Mucosa of gallbladder (tissue), 1 donor: ENCODE results near the gene CD163L1. TPM values are rescaled to one million over a fixed set of nuclear protein-coding genes. Genes with fewer than 3 reads are reported as not detected.
A peak's percentile ranks its signal among the peaks of the same experiment; 100 is the strongest.
"Not testable (repeated sequence)": the region's sequence is repeated elsewhere in the genome, so short reads cannot be mapped to it uniquely, and the experiment has no call there.

ENCODE experiments used
- DNase-seq: peaks from one replicate; pipeline ENCODE4 v3.0.0-alpha.2; 2020; ENCODE audit warnings: low spot score
- total RNA-seq: library from RNA; stranded (reverse); gene quantifications from one replicate; pipeline ENCODE4 v1.2.1, GENCODE V29; 2021
- donor health status: DM: no; HTN: no; CAD: no.

Gene CD163L1
- total RNA-seq, 1 donor from 2014 or later, result 3.9 TPM

DNA sequence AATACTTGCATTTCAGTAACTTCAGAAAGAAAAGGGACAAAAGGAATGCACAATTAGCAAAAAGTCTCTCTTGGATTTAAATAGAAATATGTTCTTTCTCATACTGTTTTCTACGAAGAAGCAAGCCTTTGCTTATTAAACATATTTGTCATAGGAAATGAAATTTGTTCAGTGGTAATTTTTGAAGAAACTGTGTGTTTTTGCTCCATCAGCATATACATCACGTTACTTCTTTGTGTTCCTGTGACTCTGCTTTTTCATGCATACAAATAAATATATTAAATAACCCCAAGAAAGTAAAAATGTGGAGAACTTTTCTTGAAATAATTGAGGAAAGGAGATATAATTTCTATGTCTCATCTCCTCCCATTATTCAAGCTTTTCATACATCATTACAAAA lies 39.7 kb downstream of the CD163L1 start:
- DNase-seq, result no peak

DNA sequence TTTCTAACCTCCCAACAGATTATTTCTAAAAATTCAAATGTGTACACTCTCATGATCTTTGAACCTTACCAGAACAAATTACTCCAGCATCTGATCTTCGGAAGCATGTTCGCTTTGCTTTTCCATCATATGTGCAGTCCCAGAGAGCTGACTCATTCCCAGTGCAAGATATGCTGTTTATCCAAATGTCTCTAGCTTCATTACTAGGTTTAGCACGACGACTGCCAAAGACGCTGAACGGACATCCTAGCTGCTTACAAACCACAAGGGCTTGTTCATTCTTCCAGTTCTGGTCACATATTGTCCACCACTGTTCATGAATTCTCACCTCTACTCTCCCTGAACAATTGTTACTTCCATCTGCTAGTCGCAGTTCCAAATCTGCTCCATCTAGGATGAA lies 40.5 kb downstream of the CD163L1 start:
- no peak for DNase-seq

DNA sequence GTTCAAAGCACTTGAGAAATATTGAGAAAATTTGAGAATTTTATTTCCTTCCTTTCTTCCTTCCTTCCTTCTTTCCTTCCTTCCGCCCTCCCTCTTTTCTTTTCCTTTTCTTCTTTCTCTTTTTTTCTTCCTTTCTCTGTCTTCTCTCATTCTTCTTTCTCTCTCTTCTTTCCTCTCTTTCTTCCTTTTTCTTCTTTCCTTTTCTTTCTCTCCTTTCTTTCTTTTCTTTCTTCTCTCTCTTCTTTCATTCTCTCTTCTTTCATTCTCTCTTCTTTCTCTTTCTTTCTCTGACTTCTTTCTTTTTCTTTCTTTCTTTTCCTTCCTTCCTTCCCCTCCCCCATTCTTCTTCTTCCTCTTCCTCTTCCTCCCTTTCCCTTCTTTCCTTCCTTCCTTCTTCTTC lies 44.9 kb downstream of the CD163L1 start:
- no peak for DNase-seq

DNA sequence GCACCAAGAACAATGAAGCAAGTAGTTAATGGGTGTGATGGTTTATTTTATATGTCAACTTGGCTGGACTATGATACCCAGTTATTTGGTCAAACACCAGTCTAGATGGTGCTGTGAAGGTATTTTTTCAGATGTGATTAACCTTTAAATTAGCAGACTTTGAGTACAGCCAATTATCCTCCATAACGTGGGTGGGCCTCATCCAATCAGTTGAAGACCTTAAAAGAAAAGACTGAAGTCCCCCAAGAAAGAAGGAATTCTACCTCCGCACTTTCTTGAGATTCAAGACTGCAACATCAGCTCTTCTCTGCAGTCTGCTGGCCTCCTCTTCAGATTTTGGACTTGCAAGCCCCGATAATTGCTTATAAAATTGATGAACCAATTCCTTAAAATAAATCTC lies 47.5 kb downstream of the CD163L1 start:
- no peak for DNase-seq

DNA sequence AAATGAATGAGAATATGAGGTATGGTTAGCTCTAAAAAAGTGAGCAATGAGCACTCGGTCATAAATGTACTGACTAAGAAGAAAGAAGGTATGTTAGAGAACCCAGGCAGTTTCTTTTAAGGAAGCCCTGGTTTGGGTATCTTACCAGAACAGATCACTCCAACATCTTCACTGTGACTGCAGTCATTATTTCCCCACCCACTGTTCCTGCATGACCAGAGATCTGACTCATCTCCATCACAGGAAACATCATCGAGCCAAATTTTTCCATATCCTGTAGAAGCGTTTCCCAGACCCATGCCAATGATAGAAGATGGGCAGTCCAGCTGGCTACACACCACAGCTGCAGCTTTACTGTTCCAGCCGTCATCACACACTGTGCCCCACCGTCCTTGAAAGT lies 48.0 kb downstream of the CD163L1 start:
- no peak for DNase-seq

DNA sequence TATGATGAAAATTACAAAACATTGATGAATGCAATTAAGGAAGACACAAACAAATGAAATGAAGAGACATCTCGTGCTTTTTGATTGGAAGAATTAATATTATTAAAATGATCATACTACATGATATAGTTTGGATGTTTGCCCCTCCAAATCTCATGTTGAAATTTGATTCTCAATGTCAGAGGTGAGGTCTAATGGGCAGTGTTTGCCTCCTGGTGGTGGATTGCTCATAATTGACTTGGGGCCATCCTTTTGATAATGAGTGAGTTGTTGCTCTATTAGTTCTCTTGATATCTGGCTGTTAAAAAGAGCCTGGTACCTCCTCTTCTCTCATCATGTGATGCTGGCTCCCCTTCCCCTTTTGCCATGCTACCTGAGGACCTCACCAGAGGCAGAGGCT lies 56.7 kb downstream of the CD163L1 start:
- DNase-seq, result no peak

DNA sequence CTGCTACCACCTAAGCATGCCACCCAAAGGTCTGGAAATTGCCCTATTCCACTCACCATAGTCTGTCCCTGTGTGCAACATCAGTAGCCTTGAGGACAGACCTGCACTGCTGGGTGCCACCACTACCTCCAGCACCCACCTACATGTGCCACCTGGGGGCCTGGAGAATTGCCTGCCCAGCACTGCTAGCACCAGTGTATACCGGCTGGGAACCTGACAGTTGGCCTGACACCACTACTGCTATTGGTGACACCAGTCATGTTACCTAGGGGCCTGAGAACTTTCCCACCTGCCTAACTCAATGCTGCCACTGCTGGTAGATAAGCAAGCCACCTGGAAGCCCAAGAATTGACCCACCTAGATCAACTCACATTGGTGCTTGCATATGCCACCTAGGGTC lies 60.8 kb downstream of the CD163L1 start:
- DNase-seq, result no peak

DNA sequence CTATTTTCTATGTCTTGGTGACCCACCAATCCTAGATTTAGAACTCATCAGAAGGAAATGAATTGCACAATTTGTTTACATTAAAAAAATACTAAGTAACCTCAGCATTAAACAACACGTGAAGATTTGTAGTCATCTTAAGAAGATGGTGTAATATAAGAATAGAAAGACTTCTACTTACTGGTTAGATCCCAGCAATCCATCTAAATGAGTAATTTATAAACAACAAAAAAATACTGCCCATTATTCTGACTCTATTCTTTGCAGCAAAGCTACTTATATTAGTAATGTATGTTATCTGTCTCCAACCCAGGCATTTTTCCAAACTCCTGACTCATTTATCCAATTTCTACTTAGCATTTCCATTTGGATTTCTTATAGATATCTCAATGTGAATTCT lies 67.8 kb downstream of the CD163L1 start:
- DNase-seq, result no peak

DNA sequence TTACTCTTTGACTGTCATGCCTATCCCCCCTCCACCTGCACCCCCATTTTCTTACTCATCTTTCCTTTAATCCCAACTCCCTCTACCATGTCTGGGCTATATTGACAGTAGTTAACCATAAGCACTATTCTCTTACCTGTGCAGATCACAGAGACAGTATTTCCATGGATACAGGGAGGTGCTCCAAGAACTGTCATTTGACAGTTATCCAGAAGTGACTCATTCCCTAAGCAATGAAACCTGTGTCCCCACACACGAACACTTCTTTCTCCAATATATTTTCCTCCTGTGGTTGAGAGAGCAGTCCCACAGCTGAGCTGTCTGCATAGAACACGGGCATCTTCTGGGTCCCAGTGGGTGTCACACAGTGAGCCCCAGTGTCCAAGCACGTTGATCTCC lies 68.8 kb downstream of the CD163L1 start:
- DNase-seq, result no peak

DNA sequence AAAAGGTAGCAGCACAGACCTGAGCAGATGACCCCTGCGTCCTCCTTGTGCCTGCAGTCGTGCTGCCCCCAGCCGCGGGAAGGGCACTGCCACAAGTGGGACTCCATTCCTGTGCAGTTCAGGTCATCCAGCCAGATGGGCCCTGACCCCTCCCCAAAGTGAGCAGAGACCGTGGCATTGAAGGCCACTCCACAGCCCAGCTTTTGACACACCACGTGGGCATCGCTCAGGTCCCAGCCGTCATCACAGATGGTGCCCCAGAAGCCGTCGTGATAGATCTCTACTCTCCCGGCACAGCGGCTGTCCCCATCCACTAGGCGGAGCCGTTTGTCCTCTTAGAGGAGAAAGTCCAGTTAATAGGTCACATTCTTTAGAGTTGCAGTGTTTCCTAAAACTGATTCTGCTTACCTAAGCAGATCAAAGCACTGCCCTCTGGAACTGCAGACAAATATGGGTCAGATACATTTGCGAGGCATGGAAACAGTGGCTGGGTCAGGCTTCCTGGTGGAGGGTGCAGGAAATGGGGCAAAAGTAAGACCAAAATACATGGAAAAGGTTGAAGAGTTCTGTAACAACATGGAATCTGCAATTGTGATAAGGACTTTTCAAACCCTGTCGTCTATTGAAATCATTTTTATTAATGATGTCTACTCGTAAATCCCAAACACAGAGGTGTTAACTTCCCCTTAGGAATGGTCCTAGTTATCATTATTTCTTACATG lies 69.4 kb downstream of the CD163L1 start:
- DNase-seq, result peak; percentile 25

DNA sequence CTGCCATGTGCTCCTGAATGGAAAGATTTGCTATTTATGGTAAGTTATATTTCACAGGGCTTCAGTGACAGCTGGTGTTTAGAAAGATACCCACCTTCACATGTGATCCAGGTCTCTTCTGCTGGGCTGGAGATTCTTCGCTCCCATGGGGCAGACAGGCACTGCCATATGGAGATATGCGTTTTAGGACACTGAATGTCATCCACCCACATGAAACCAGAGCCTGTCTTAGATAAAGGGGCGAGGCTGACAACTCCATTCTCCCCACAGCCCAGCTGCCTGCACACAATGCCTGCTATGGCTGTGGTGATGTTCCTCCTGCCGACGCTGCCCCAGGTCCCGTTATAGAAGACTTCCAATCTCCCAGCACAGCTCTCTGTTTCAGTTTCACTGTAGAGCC lies 70.7 kb downstream of the CD163L1 start:
- no peak for DNase-seq

DNA sequence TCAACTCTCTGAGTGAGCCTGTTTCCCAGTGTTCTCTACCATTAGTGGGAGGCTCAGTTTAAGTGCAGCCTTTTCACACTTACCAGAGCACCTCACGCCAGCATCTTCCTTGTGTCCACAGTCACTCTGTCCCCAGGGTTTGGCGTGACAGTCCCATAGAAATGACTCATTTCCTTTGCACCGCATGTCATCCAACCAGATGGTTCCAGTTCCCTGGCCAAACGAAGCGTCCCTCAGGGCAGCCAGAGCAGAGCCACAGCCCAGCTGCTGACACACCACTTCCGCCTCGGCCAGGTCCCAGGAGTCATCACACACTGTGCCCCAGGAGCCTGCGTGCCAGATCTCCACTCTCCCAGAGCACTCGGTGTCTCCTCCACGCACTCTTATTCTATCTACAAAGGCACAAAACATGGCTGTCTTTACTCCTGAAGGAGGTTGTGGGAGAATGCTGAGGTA lies 74.7 kb downstream of the CD163L1 start:
- no peak for DNase-seq

DNA sequence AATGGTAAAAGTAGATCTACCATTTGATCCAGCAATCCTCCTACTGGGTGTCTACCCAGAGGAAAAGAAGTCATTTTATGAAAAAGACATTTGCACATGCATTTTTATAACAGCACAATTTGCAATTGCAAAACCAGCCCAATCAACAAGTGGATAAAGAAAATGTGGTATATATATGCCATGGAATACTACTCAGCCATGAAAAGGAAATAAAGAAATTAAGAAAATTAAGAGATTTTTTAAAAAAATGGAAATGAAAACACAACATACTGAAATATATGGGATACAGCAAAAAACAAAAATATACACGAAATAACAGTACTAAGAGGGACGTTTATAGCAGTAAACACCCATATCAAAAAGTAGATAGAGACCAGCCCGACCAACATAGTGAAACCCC lies 81.2 kb downstream of the CD163L1 start:
- DNase-seq, result no peak

DNA sequence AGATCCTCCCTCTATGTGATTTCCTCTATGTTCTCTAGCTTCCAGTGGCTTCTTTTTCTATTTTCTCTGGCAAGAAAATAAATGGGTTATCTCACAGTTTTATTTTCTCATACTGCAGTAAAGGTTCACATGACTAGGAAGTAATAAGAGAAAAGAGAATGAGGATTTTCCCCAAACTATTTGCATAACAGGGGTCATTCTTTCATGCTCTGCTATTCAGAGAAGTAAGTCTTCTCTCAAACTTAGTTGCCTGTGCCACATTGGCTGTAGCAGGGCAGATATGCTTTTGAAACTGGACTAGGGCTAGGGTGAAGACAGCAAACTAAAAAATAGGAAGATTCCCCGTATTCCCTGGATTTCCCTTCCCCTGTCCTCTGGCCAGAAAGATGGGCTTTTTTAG lies 82.7 kb downstream of the CD163L1 start:
- DNase-seq, result no peak

DNA sequence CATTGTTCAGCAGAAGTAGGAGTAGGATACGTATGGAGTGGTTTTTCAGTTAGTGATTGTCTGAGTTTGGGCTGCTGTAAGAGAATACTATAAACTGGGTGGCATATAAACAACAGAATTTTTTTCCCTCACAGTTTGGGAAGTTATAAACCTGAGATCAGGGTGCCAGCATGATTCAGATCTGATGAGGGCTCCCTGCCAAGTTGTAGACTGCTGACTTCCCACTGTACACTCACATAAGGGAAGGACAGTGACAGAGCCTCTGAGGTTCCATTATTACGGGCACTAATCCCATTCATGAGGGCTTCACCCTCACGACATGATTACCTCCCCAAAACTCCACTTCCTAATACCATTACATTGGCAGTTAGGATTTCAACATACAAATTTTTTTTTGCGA lies 89.4 kb downstream of the CD163L1 start:
- no peak for DNase-seq

DNA sequence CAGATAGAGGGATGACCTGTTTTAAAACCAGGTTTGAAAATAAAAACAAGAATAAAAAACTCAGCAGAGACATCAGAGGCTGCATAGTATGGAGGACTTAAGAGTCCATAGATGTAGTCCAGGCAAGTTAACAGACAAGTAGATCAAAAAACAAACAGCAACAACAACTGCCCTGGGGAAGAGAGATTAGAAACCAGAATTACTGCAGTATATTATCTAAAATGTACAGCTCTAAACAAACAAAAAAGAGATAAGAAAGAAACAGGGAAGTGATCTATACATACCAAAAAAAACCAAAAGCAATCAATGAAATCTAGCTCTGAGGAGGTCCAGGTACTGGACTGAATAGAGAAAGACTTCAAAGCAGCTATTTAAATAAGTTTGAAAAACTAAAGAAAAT lies 91.3 kb downstream of the CD163L1 start:
- no peak for DNase-seq

DNA sequence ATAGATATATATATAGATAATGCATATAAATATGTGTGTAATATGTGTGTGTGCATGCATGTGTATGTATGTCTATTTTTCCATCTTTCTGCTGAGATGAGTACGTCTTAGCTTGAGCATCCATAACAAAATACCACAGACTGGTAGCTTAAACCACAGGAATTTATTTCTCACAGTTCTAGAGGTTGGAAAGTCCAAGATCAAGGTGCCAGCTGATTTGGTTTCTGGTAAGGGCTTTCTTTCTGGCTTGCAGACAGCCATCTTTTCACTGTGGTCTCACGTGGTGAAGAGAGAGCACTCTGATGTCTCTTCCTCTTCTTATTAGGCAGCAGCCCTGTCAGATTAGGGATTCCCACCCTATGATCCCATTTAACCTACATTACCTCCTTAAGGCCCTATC lies 92.8 kb downstream of the CD163L1 start:
- DNase-seq, result no peak

DNA sequence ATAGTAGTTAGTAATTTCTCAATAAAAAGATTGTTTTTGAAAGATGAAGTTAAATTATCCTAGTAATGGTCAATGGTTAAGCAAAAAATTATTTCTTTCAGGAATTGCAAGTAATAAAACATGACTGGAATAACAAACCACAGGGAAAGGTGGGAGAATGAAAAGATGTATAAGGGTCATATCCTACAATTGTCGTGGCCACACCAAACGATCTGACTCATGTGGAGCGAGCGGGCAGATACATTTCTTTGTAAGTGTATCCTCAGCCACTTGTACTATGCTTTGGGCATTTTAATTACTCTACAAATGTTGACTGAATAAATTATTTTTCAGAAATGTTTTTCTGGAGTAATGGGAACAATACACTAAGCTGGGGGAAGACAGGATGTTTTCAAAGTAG lies 94.5 kb downstream of the CD163L1 start:
- DNase-seq, result no peak

DNA sequence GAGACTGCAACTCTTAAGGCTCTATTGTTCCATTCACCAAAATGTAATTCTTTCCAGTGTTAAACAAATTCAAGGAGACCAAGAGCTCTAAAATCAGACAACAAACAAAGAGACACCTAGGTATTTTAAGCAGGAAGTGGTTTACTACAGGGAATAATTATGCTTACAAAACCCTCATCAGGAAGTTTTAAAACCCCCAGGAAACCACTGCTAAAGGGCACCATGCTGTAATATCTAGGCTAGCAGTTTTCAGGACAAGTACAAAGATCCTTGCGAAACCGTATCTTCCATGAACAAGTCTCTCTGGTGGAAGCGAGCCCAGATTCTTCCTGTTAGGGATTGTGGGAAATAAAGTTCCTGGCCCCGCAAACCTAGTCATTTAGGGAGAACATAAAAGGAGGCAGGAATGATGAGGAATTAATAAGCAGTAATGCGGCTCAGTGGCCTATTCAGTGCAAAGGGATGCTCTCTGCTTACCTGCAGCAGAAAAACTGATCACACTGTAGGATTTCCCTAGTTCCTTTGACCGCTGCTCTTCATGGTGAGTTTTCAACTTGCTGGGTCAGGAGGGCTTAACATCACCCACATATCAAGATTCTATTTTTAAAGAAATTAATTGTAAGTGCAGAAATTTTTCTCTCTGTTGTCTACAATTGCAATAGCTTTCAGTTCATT lies 97.3 kb downstream of the CD163L1 start:
- no peak for DNase-seq

DNA sequence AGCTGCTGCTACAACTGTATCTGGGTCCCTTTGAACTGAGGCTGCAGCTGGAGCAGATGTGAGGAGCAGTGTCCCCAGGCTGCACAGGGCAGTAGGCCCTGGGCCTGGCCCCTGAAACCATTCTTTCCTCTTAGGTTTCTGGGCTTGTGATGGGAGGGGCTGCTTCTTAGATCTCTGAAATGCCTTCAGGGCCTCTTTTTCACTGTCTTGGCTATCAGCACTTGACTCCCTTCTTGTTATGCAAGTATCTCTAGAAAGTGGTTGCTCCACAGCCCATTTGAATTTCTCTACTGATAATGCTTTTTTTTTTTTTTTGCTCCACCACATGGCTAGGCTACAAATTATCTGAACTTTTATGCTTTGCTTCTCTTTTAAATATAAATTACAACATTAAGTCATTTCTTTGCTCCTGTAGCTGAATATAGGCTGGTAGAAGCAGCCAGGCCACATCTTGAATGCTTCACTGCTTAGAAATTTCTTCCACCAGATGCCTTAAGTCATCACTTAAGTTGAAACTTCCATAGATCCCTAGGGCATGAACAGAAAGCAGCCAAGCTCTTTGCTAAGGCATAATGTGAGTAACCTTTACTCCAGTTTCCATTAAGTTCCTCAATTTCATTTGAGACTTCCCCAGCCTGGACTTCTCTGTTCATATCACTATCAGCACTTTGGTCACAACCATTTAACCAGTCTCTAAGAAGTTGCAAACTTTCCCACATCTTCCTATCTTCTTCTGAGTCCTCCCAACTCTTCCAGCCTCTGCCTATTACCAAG lies 98.9 kb downstream of the CD163L1 start:
- no peak for DNase-seq

DNA sequence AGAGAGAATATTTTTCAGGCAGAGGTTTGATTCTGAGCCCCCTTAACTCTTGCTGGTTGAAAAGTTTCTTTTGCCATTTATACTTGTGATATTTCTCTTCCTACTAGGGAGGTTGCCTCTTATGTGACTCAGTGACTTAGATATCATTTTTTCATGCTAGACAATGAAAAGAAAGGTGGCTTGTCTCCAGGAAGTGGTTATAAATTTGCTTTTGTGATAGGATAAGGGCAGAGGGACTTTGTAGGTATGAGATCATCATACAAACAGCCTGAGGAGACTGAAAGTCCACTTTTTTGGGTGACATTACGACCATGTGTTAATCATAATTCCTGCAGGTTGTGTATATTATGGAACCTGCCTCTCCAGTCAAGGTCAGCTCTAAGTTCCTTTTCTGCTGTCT lies 104.3 kb downstream of the CD163L1 start:
- no peak for DNase-seq

DNA sequence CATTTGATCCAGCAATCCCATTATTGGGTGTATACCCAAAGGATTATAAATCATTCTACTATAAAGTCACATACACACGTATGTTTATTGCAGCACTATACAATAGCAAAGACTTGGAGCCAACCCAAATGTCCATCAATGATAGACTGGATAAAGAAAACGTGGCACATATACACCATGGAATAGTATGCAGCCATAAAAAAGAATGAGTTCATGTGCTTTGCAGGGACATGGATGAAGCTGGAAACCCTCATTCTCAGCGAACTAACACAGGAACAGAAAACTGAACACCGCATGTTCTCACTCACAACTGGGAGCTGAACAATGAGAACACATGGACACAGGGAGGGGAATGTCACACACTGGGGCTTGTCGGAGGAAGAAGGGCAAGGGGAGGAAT lies 106.2 kb downstream of the CD163L1 start:
- DNase-seq, result not testable (repeated sequence)

DNA sequence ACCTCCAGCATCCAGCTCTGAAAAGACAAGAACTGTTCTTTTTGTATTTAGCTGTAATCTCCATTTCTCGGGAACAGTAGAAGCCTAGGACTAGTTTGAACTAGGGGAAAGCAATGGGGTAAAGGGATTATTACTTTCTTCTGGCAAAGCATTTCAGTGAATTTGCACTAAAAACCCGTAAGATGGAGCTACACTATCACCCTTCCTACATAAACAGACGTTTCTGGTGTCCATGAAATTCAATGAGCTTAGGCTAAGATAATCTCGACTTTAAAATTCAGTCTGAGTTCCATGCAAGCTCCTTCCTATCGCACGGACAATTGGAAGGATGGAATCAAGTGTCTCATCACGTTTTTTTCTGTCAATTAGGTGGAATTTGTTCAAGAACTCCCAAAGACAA lies 116.0 kb downstream of the CD163L1 start:
- no peak for DNase-seq
